Cardiac fibroblast (primary cell): ENCODE results near the gene PHF5A.

Experiments
- DNase-seq, 2 donors: peaks; one replicate each; pipeline versions ENCODE4 v3.0.0 to v3.0.0-alpha.2; 2010; ENCODE audit warnings: low read depth in 2 of 2
- H3K4me3 ChIP-seq, 2 donors: replicated peaks in 1 of 2; 1 replicate in 1 of 2; 2 replicates in 1 of 2; pipeline ENCODE4 v1.5.1; 2011; ENCODE audit warnings: low read depth in 2 of 2, low read length in 2 of 2, mild to moderate bottlenecking in 2 of 2, moderate library complexity in 1 of 2
- TF ChIP-seq, protein P1 (sequence below): IDR thresholded peaks from one replicate; pipeline ENCODE4 v1.5.1; 2011; ENCODE audit warnings: low read depth, mild to moderate bottlenecking, low read length, inconsistent platforms

PHF5A gene

DNA sequence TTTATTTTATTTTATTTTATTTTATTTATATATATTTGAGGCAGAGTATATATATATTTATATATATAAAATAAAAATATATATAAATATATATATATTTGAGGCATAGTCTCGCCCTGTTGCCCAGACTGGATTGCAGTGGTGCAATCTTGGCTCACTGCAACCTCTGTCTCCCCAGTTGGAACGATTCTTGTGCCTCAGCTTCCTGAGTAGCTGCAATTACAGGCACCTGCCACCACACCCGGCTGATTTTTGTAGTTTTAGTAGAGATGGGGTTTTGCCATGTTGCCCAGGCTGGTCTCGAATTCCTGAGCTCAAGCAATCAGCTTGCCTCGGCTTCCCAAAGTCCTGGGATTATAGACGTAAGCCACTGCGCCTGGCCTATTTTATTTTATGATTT is 31.8 kb upstream of the PHF5A start:
- TF ChIP-seq, protein P1, sequence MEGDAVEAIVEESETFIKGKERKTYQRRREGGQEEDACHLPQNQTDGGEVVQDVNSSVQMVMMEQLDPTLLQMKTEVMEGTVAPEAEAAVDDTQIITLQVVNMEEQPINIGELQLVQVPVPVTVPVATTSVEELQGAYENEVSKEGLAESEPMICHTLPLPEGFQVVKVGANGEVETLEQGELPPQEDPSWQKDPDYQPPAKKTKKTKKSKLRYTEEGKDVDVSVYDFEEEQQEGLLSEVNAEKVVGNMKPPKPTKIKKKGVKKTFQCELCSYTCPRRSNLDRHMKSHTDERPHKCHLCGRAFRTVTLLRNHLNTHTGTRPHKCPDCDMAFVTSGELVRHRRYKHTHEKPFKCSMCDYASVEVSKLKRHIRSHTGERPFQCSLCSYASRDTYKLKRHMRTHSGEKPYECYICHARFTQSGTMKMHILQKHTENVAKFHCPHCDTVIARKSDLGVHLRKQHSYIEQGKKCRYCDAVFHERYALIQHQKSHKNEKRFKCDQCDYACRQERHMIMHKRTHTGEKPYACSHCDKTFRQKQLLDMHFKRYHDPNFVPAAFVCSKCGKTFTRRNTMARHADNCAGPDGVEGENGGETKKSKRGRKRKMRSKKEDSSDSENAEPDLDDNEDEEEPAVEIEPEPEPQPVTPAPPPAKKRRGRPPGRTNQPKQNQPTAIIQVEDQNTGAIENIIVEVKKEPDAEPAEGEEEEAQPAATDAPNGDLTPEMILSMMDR: no peak

DNA sequence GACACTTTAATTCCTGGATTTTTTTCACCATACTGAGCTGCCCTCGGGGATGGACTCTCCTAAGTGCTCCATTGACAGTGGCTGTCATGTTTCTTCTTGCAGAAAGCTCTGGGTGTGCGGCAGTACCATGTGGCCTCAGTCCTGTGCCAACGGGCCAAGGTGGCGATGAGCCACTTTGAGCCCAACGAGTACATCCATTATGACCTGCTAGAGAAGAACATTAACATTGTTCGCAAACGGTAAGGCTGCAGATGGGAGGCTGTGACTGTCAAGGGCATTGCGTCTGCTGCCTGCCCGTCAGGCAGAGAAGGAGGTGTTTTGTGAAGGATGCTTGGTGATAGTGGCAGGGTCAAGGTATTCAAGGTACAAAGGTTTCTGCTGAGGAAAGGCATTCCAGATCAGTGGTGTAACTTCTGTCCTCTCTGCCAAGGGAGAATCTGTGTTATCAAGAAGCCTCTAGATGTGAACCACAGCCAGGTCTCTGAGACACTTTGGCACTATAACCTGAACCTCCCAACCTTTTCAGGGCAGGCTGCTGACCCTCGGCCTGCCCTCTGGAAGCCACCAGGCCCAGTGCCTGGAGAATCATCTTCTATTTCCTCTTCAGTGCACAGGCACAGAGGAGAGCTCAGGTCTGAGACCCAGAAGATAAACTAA is 31.3 kb upstream of the PHF5A start:
- no peak for DNase-seq
- TF ChIP-seq, protein P1: no peak
- H3K4me3 ChIP-seq: no peak overlapping the region

More for the DNA sequence above, 31.8 kb upstream of the PHF5A start:
- no peak overlapping the region for H3K4me3 ChIP-seq
- DNase-seq: no peak

DNA sequence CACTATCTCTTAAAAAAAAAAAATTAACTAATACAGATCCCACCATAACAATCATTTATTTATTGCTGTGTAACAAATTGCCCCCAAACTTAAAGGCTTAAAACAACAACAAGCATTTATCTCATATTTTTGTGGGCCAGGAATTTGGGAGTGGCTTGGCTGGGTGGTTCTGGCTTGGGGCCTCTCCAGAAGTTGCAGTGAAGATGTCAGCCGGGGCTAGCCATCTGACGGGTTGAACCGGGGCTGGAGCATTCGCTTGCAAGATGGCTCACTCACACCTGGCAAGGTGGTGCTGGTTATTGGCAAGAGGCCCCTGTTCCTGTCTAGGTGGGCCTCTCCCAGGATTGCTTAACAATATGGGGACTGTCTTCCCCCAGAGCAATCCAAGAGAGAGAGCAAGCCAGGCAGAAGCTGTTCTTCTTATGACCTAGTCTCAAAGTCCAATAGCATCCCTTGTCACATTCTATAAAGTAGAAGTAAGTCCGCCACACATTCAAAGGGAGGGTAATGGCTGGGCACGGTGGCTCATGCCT is 29.9 kb upstream of the PHF5A start:
- TF ChIP-seq, protein P1: no peak
- no peak overlapping the region for H3K4me3 ChIP-seq
- peak in 1 of 2 donors; percentile 33 for DNase-seq

DNA sequence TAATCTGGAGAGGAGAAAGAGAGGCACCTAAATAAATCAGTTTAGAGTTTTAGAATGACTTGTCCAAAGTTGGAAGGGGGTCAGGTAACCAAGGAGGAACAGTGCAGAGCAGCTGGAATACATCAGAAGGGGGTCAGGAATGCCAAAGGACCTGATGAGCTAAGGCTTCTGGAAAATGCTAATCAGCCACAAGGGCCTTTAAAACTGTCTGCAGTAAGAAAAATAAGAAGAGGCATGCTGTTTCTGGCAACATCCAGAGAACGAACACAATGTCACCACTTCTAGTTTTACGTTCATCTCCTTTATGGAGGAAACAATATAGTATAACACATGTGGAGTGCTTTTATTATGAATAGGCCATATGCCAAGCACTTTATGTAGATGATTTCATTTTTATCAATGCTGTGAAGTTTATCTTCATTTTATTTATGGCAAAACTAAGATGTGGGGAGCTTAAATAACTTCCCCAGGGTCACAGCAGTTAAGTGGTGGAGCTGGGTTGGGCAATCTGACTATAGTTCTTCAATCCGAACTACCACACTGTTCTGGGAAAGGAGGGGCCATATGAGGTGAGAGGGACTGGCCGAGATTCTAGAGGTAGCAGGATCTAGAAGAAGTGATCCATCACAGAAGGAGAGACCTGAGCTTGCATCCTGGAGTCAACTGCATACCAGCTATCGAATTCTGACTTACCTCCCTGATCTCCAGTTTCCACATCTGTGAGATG is 23.0 kb upstream of the PHF5A start:
- TF ChIP-seq, protein P1: no peak
- H3K4me3 ChIP-seq: no peak overlapping the region
- peak in 1 of 2 donors; percentile 42 for DNase-seq

DNA sequence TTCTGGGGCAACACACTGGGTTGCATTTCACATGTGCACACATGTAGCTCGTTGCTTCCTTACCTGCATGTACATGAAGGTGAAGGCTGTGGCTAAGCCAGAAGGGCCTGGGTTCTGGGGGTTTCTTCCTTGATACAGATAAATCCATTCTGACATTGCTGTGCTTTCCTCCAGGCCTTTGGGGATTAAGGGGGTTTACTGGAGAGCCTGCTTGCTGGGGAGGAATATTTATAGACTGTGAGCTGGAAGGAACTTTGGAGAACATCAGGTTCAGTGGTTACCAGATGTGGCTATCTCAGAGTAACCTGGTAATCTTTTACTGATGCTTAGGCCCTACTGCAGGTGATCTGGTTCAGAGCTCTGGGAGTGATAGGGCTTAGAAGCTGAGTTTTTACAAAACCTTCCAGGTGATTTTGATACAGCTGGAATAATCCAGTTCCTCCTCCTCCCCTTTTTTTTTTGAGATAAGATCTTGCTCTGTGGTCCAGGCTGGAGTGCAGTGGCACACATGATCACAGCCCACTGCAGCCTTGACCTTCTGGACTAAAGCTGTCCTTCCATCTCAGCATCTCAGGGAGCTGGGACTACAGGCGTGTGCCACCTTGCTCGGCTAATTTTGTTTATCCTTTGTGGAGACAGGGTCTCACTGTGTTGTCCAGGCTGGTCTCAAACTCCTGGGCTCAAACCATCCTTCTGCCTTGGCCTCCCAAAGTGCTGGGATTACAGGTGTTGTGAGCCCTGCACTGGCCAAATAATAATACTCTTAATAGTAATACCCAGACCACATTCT is 20.3 kb upstream of the PHF5A start:
- H3K4me3 ChIP-seq: no peak overlapping the region
- TF ChIP-seq, protein P1: no peak
- DNase-seq: no peak

DNA sequence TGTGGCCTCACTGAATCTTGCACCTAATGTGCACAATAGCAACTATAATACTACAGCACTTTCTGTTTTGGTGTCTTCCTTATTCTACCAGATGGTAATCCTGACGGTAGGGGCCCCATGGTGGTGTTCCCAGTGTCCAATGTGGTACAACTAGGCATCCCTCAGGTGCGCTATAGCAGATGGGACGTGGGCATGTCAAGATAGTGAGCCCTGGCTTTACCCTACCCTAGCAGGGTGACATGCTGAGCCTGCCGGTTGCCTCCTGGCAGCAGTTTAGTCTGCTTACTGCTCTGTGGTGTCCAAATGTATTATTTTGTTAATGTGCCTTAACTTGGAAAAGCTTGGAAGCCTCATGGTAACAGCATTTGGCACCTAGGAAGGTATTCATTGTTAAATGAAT is 19.6 kb upstream of the PHF5A start:
- TF ChIP-seq, protein P1: no peak
- DNase-seq: no peak
- no peak overlapping the region for H3K4me3 ChIP-seq
